Measurements from ENCODE around the gene SMIM21.

GRCh38 chr18:75392226-75392578 is 35.3 kb downstream of the SMIM21 start:
- no peak for TF ChIP-seq CTCF (IDR thresholded peaks at IDR 0.05 in 4 of 5, conservative IDR thresholded peaks at IDR 0.05 in 1 of 5)
- no peak for TF ChIP-seq POLR2A (IDR thresholded peaks at IDR 0.05)

Data from gastrocnemius medialis (tissue), 4 donors.